Brain microvascular endothelial cell (primary cell): ENCODE results near the gene HIVEP3.

Experiments used
- DNase-seq: peaks from one replicate; pipeline ENCODE4 v3.0.0-alpha.2; 2020
- H3K27ac ChIP-seq: fragments of 250-450 bp; sonication (Bioruptor Pico); 2 replicates; pipeline ENCODE4 v1.5.1; 2020; ENCODE audit warnings: mild to moderate bottlenecking, moderate library complexity
- H3K27me3 ChIP-seq: fragments of 250-450 bp; sonication (Bioruptor Pico); replicated peaks from 2 replicates; pipeline ENCODE4 v1.5.1; 2020; ENCODE audit warnings: mild to moderate bottlenecking
- H3K36me3 ChIP-seq: fragments of 250-450 bp; sonication (Bioruptor Pico); replicated peaks from 2 replicates; pipeline ENCODE4 v1.5.1; 2020; ENCODE audit warnings: mild to moderate bottlenecking
- H3K4me3 ChIP-seq: 2 replicates; pipeline ENCODE4 v1.5.1; 2011; ENCODE audit warnings: low read depth, mild to moderate bottlenecking, control low read depth, low read length, moderate library complexity
- CTCF ChIP-seq: IDR thresholded peaks from 2 replicates; pipeline ENCODE4 v1.5.1; 2011; ENCODE audit warnings: low read depth, mild to moderate bottlenecking, moderate library complexity, low read length, control low read depth, inconsistent platforms; ENCODE audit errors: missing control alignments
- in situ Hi-C: cut with HindIII; loops from 2 replicates; pipeline ENCODE4 v1.10.0; 2017; ENCODE audit warnings: low sequenced_read_pairs, low pct_ligation_motif_present

HIVEP3 gene

DNA sequence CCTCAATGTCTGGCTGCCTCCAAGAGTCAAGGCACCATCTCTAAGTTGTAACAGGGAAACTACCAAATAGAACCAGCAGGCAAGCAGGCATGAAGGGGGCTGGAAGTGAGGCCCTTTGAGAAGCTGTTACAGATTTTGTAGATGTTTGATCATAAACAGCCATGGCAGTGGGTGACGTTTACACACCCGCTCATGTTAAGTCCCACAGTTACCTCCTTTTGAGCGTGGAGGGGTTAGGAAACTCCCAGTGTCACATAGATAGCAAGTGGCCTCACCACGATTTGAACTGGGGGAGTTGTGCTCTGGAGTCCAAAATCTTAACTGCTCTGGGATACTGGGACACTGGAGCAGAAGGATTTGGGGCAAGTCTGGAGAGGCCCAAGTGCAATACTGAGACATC lies 192.4 kb downstream of the HIVEP3 start:
- TF ChIP-seq CTCF = no peak
- in situ Hi-C loops = no loop called here
- H3K4me3 ChIP-seq = no peak overlapping the region
- H3K27me3 ChIP-seq = no peaks in the 10 kb centered on the region
- DNase-seq = no peak
- H3K36me3 ChIP-seq = no peaks in the 10 kb centered on the region
- no peak overlapping the region for H3K27ac ChIP-seq

DNA sequence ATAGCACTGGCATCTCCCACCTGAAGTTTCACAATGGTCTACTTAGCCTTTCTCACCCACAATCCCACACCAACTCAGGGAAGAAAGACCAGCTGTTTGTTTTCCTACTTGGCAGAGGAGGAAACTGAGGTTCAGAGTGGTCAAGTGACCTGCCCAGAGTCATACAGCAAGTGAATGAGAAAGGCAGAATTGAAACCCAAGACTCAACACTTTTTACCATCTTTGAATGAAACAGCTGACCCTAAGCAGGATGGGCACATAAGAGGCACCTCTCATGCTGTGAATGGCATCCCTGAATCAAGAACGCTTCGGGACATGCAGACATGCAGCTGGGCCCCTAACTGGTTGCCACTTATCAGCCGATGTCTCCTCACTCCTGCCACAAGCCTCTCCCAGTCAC lies 193.8 kb downstream of the HIVEP3 start:
- no peaks in the 10 kb centered on the region for H3K36me3 ChIP-seq
- in situ Hi-C loops = no loop called here
- H3K4me3 ChIP-seq = no peak overlapping the region
- H3K27me3 ChIP-seq = no peaks in the 10 kb centered on the region
- DNase-seq = no peak
- TF ChIP-seq CTCF = no peak
- H3K27ac ChIP-seq = no peak overlapping the region

- Histone ChIP-seq H3K4me3 (no peak overlapping the region), H3K27me3 (no peaks in the 10 kb centered on the region), H3K27ac (no peak overlapping the region), H3K36me3 (no peaks in the 10 kb centered on the region)
- no peak for DNase-seq
- in situ Hi-C loops = no loop called here
- TF ChIP-seq CTCF = no peak
Observed at GRCh38 chr1:41724248-41724647, 194.5 kb downstream of the HIVEP3 start.

DNA sequence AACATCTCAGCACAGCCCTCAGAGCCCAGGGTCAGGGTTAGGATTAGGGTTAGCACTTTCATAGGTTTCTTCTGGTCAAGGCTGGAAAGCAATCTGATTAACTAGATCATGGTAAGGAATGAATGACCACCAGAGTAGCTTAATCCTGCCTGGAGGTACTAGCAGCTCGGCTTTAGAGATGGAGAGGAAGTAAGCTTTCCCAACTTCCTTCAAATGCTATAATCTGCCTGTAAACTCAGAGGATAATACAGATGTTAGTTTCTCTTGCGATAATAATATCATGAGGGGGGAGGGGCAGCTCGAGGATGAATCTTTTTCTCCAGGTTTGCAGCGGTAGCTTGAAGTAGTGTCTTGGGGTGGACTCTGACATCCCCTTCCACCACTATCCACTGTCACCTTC lies 194.9 kb downstream of the HIVEP3 start:
- Histone ChIP-seq H3K27ac (no peak overlapping the region), H3K27me3 (no peaks in the 10 kb centered on the region), H3K36me3 (no peaks in the 10 kb centered on the region), H3K4me3 (no peak overlapping the region)
- no peak for DNase-seq
- in situ Hi-C loops = no loop called here
- TF ChIP-seq CTCF = no peak

DNA sequence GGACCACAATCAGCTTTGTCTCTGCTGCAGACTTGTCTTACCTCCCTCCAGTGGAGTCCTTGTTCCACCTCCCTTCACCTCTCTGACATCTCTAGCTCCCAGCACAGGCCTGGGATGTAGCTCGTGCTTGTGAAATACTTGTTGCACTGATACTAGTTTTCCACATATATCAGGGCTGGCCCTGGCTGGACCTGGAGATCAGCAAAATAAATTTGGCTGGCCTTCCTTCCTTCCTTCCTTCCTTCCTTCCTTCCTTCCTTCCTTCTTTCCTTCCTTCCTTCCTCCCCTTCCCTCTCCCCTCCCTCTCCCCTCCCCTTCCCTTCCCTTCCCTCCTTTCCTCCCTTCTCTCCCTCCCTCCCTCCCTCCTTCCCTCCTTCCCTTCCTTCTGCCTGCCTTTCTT lies 196.5 kb downstream of the HIVEP3 start:
- in situ Hi-C loops = no loop called here
- DNase-seq = no peak
- Histone ChIP-seq H3K27me3 (no peaks in the 10 kb centered on the region), H3K4me3 (no peak overlapping the region), H3K36me3 (no peaks in the 10 kb centered on the region), H3K27ac (no peak overlapping the region)
- TF ChIP-seq CTCF = no peak

GRCh38 chr1:41720861-41721410 lies 197.8 kb downstream of the HIVEP3 start:
- H3K27ac ChIP-seq = no peak overlapping the region
- no peak for DNase-seq
- in situ Hi-C loops = no loop called here
- H3K4me3 ChIP-seq = no peak overlapping the region
- H3K36me3 ChIP-seq = no peaks in the 10 kb centered on the region
- TF ChIP-seq CTCF = no peak
- H3K27me3 ChIP-seq = no peaks in the 10 kb centered on the region
